K562 (cell line): ENCODE measurements around the gene ANKRD12. TPM values are rescaled to one million over a fixed set of nuclear protein-coding genes. Genes with fewer than 3 reads are reported as not detected.
"Not testable (repeated sequence)": the region's sequence is repeated elsewhere in the genome, so short reads cannot be mapped to it uniquely, and the experiment has no call there.

Source experiments
- ATAC-seq: fragments of 200-7000 bp; cut with Tn5 transposase; 3 replicates; pipeline ENCODE4 v1.9.1; 2020; ENCODE audit warnings: moderate library complexity
- BruUV-seq: library from RNA; stranded (reverse); fragments of 400-500 nt; replicated peaks from 2 replicates; lab custom pipeline; 2021; lab: Mats Ljungman, UMichigan
- CTCF ChIA-PET: fragments of 300-600 bp; formaldehyde crosslinking; extraction: SDS; loops from one replicate; lab custom pipeline; 2021; ENCODE audit warnings: low intra/inter-chr PET ratio; lab: Yijun Ruan, JAX
- POLR2A ChIA-PET: fragments of 300-600, 350-650 bp; sonication (Branson Sonifier 250); formaldehyde crosslinking; extraction: SDS; loops from one replicate; lab custom pipeline; 2021; ENCODE audit warnings: antibody characterized with exemption, inconsistent platforms; lab: Yijun Ruan, JAX
- DNase-seq, 4 experiments: peaks; one replicate each; pipeline versions ENCODE4 v3.0.0 to v3.0.0-alpha.2; 2011 to 2018; ENCODE audit warnings: low spot score in 3 of 4, mixed read lengths in 3 of 4; ENCODE audit errors: extremely low read depth in 1 of 4
- FAIRE-seq: peaks from 2 replicates; lab custom pipeline; 2011; peaks lifted over from hg19 to GRCh38; lab: Jason Lieb, UNC
- H2AFZ ChIP-seq: 2 replicates; pipeline ENCODE4 v1.6.0; 2011; ENCODE audit warnings: low read depth, low read length, control low read depth, inconsistent platforms
- H3K27ac ChIP-seq: fragments of 200-600 bp; 3 replicates; pipeline ENCODE4 v1.8.0; 2011; ENCODE audit warnings: low read depth, mild to moderate bottlenecking, control low read depth, inconsistent platforms, low read length, moderate library complexity, mixed read lengths; ENCODE audit errors: extremely low read depth
- H3K27me3 ChIP-seq, 2 experiments: fragments of 300-600 bp in 1 of 2; 2 replicates in 1 of 2; 3 replicates in 1 of 2; pipeline versions ENCODE4 v1.6.0 to v1.8.0; 2011; ENCODE audit warnings: inconsistent platforms in 2 of 2, low read length in 2 of 2, mild to moderate bottlenecking in 1 of 2, mixed read lengths in 1 of 2, moderate library complexity in 1 of 2; ENCODE audit not compliant: control insufficient read depth in 2 of 2, insufficient read depth in 2 of 2
- H3K36me3 ChIP-seq: fragments of 300-600 bp; 3 replicates; pipeline ENCODE4 v1.8.0; 2011; ENCODE audit warnings: mild to moderate bottlenecking, low read length, inconsistent platforms; ENCODE audit not compliant: control insufficient read depth, insufficient read depth
- H3K4me1 ChIP-seq, 2 experiments: fragments of 200-600 bp in 1 of 2; replicated peaks in 1 of 2; 2 replicates in 1 of 2; 3 replicates in 1 of 2; pipeline versions ENCODE4 v1.5.1 to v1.8.0; 2011; ENCODE audit warnings: inconsistent platforms in 2 of 2, low read length in 2 of 2, mild to moderate bottlenecking in 1 of 2, mixed read lengths in 1 of 2, moderate library complexity in 1 of 2; ENCODE audit not compliant: control insufficient read depth in 2 of 2, insufficient read depth in 2 of 2
- H3K4me2 ChIP-seq: 2 replicates; pipeline ENCODE4 v1.6.1; 2011; ENCODE audit warnings: low read length, control low read depth, inconsistent platforms, mixed read lengths; ENCODE audit not compliant: insufficient read depth
- H3K4me3 ChIP-seq: fragments of 200-600 bp; sonication (generic), shearing (Covaris generic); 2 replicates; pipeline ENCODE4 v1.5.1; 2016; ENCODE audit warnings: control low read depth, inconsistent platforms
- H3K79me2 ChIP-seq: fragments of 200-600 bp; 3 replicates; pipeline ENCODE4 v1.8.0; 2011; ENCODE audit warnings: low read length, inconsistent platforms; ENCODE audit not compliant: control insufficient read depth, insufficient read depth
- H3K9ac ChIP-seq, 2 experiments: 2 replicates each; pipeline versions ENCODE4 v1.6.0 to v1.6.1; 2011; ENCODE audit warnings: low read depth in 2 of 2, low read length in 2 of 2, control low read depth in 1 of 2, inconsistent platforms in 1 of 2, mild to moderate bottlenecking in 1 of 2, mixed read lengths in 1 of 2; ENCODE audit not compliant: insufficient read depth in 1 of 2
- H3K9me1 ChIP-seq: one replicate; pipeline ENCODE4 v1.6.0; 2011; ENCODE audit warnings: inconsistent platforms, mild to moderate bottlenecking, low read length, moderate library complexity; ENCODE audit not compliant: control insufficient read depth, insufficient read depth
- H3K9me3 ChIP-seq: replicated peaks from 2 replicates; pipeline ENCODE4 v1.5.1; 2011; ENCODE audit warnings: low read depth, low read length, inconsistent platforms; ENCODE audit not compliant: control insufficient read depth, insufficient read depth
- H4K20me1 ChIP-seq: replicated peaks from 2 replicates; pipeline ENCODE4 v1.6.1; 2011; ENCODE audit warnings: low read length, inconsistent platforms, mixed read lengths; ENCODE audit not compliant: control insufficient read depth, insufficient read depth
- ARHGAP35 ChIP-seq: fragments of 450-650 bp; IDR thresholded peaks from 2 replicates; pipeline ENCODE4 v1.6.1; 2018; ENCODE audit not compliant: partially characterized antibody
- NFE2L1 ChIP-seq: fragments of 450-650 bp; IDR thresholded peaks from 2 replicates; pipeline ENCODE4 v1.6.1; 2016; ENCODE audit warnings: missing genetic modification characterization, low read depth, mild to moderate bottlenecking, missing compliant biosample characterization, moderate library complexity, borderline replicate concordance
- ZNF12 ChIP-seq: sonication (generic); formaldehyde crosslinking; IDR thresholded peaks from 2 replicates; pipeline ENCODE4 v1.4.0; 2020; ENCODE audit warnings: mild to moderate bottlenecking, missing genetic modification reagents
- WGBS: fragments of 100-300 bp; shearing (Covaris generic); methylation state at CpG from one replicate; pipeline ENCODE4 v1.1.6; 2016; ENCODE audit warnings: low coverage, mixed read lengths; ENCODE audit not compliant: insufficient coverage; ENCODE audit errors: missing lambda C conversion rate; 5-methylcytosine and 5-hydroxymethylcytosine counted together
- in situ Hi-C: fragments of 300-500 bp; cut with MboI; formaldehyde crosslinking; loops from 4 replicates; pipeline ENCODE4 v1.15.0; 2018; ENCODE audit warnings: inconsistent platforms, mixed read lengths
- intact Hi-C: fragments of 100-400 bp; cut with micrococcal nuclease; formaldehyde crosslinking; loops from 2 replicates; pipeline ENCODE4 v1.14.2; 2022
- polyA plus RNA-seq, 8 experiments: library from polyadenylated mRNA; depleted of rRNA in 4 of 8; stranded (reverse) in 5 of 8; unstranded in 3 of 8; fragments of >200 nt; fragmentation: Nextera tagmentation in 2 of 8; fragmentation: Illumina TruSeq in 1 of 8; extraction: Ambion mirVana in 2 of 8; extraction: Trizol in 1 of 8; gene quantifications; 2 replicates each; pipeline versions ENCODE4 v1.2.1 to v1.2.3, GENCODE V29; 2011 to 2014; ENCODE audit warnings: inconsistent platforms in 1 of 8, missing spikeins in 1 of 8
- total RNA-seq, 7 experiments: library from RNA; depleted of rRNA in 6 of 7; stranded (reverse); fragments of >200 nt in 6 of 7; fragmentation: Illumina TruSeq in 2 of 7; extraction: Trizol in 2 of 7; gene quantifications; 2 replicates each; pipeline versions ENCODE4 v1.2.1 to v1.2.3, GENCODE V29; 2011 to 2021; ENCODE audit warnings: low replicate concordance in 1 of 7
- TF ChIP-seq, protein P1 (sequence below): IDR thresholded peaks from 2 replicates; pipeline ENCODE4 v1.6.1; 2016; ENCODE audit warnings: missing genetic modification characterization, missing compliant biosample characterization

Gene ANKRD12
- total and polyA plus RNA-seq, 9 of the 15 experiments (the other 6 are each of a cell fraction or from before 2014, with no cell fraction given): 6.6 to 28.2 (median 16.0) TPM

DNA sequence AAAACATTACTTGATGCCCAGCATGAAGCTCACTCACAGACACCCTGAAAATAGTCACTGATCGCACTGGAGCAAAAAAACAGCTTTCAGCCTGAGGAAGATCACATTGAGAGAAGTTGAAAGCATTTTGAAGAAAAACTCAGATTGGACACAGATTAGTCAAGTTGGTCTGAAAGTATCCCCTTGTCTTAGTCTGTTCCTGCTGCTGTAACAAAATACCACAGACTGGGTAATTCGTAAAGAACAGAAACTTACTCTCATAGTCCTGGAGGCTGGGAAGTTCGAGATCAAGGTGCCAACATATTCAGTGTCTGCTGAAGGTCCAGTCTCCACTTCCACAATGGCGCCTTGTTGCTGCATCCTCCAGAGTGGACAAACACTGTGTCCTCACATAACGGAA, 48.3 kb upstream of the ANKRD12 start:
- no TSS peak for BruUV-seq
- no peak for FAIRE-seq
- Histone ChIP-seq H3K27me3 (no peaks in the 10 kb centered on the region), H4K20me1 (no peaks in the 10 kb centered on the region), H3K4me1 (peaks cover 0 to 3% of the 10 kb centered on the region in 2 experiments; a peak in 2 of 5 replicates), H3K79me2 (no peaks in the 10 kb centered on the region)
- intact Hi-C loops: no loop called here
- ATAC-seq: no peak
- CTCF ChIA-PET: no interaction called here
- TF ChIP-seq ARHGAP35: no peak
- TF ChIP-seq ZNF12 (CRISPR knock-in tag): 0 out of 2 replicates have a peak, but pooled peaks have one; percentile 55
- no peak for TF ChIP-seq NFE2L1 (tag)
- TF ChIP-seq, all 486 proteins: peak for 1
- Histone ChIP-seq H3K4me3 (no peak overlapping the region), H3K27ac (no peak overlapping the region), H3K4me2 (no peak overlapping the region), H3K9me1 (no peaks in the 10 kb centered on the region), H3K9me3 (no peaks in the 10 kb centered on the region), H2AFZ (peak overlapping the region; percentile 42), H3K36me3 (no peaks in the 10 kb centered on the region), H3K9ac (no peak overlapping the region)
- POLR2A ChIA-PET: no interaction called here
- 62% methylated on average over 5 of the region's 5 CpGs for WGBS
- no peak for DNase-seq
- in situ Hi-C loops: no loop called here

DNA sequence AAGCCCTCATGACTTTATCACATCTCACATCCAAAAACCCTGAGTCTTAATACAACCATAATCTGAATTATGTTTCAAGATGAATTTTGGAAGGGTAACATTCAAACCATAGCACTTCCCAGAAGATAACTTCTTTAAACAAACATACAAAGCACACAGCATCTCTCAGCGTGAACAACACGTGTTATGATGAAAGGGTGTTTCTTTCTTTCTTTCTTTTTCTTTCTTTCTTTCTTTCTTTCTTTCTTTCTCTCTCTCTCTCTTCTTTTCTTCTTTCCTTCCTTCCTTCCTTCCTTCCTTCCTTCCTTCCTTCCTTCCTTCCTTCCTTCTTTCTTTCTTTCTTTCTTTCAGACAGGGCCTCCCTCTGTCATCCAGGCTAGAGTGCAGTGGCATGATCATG, 47.9 kb upstream of the ANKRD12 start:
- H3K4me1 ChIP-seq, H3K9me1 ChIP-seq, BruUV-seq, DNase-seq, H3K4me3 ChIP-seq, in situ Hi-C loops, H3K27ac ChIP-seq, H3K27me3 ChIP-seq, H3K9me3 ChIP-seq, intact Hi-C loops, H3K79me2 ChIP-seq, ATAC-seq, CTCF ChIA-PET, H3K36me3 ChIP-seq, H3K9ac ChIP-seq, H4K20me1 ChIP-seq, H3K4me2 ChIP-seq, FAIRE-seq, POLR2A ChIA-PET: not testable (repeated sequence)
- TF ChIP-seq, protein P1, sequence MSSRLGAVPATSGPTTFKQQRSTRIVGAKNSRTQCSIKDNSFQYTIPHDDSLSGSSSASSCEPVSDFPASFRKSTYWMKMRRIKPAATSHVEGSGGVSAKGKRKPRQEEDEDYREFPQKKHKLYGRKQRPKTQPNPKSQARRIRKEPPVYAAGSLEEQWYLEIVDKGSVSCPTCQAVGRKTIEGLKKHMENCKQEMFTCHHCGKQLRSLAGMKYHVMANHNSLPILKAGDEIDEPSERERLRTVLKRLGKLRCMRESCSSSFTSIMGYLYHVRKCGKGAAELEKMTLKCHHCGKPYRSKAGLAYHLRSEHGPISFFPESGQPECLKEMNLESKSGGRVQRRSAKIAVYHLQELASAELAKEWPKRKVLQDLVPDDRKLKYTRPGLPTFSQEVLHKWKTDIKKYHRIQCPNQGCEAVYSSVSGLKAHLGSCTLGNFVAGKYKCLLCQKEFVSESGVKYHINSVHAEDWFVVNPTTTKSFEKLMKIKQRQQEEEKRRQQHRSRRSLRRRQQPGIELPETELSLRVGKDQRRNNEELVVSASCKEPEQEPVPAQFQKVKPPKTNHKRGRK (tag): peak; percentile 75
- 65% methylated on average over 2 of the region's 2 CpGs for WGBS
- peak overlapping the region; percentile 42 for H2AFZ ChIP-seq
